PC-9 (cell line): Measurements from ENCODE around the gene KIF22. TPM values are rescaled to one million over a fixed set of nuclear protein-coding genes. Genes with fewer than 3 reads are reported as not detected.

Experiments used
- BruUV-seq: library from RNA; stranded (reverse); fragments of 400-500 nt; replicated peaks from 2 replicates; lab custom pipeline; 2021; lab: Mats Ljungman, UMichigan
- CTCF ChIA-PET: fragments of 300-600 bp; sonication (Branson Sonifier 250); formaldehyde crosslinking; loops from one replicate; lab custom pipeline; 2022; ENCODE audit warnings: antibody characterized with exemption; lab: Charles Lee
- POLR2A ChIA-PET: fragments of 300-600 bp; sonication (Branson Sonifier 250); formaldehyde crosslinking; loops from one replicate; lab custom pipeline; 2022; ENCODE audit warnings: antibody characterized with exemption; ENCODE audit not compliant: unreplicated experiment; lab: Charles Lee
- DNase-seq, 2 experiments: peaks; one replicate each; pipeline versions ENCODE4 v3.0.0 to v3.0.0-alpha.2; 2015 to 2022; ENCODE audit warnings: mixed read lengths in 1 of 2
- H2AFZ ChIP-seq: fragments of 200-600 bp; sonication (generic); 2 replicates; pipeline ENCODE4 v1.8.1; 2017; ENCODE audit warnings: antibody characterized with exemption
- H3F3A ChIP-seq: fragments of 200-600 bp; sonication (generic); 2 replicates; pipeline ENCODE4 v1.8.1; 2017; ENCODE audit warnings: antibody characterized with exemption, mild to moderate bottlenecking, low read depth; ENCODE audit not compliant: insufficient read depth
- H3K27ac ChIP-seq: fragments of 200-600 bp; sonication (generic); 2 replicates; pipeline ENCODE4 v1.6.1; 2016; ENCODE audit warnings: mixed run types
- H3K27me3 ChIP-seq: fragments of 200-600 bp; sonication (generic); 2 replicates; pipeline ENCODE4 v1.6.1; 2016; ENCODE audit warnings: low read depth, mixed run types; ENCODE audit not compliant: insufficient read depth
- H3K36me3 ChIP-seq: fragments of 200-600 bp; sonication (generic); 2 replicates; pipeline ENCODE4 v1.6.1; 2016; ENCODE audit warnings: low read depth, mixed run types
- H3K4me1 ChIP-seq: fragments of 200-600 bp; sonication (generic); replicated peaks from 2 replicates; pipeline ENCODE4 v1.6.1; 2016; ENCODE audit warnings: mixed run types; ENCODE audit not compliant: insufficient read depth
- H3K4me2 ChIP-seq: fragments of 200-600 bp; sonication (generic); 2 replicates; pipeline ENCODE4 v1.6.1; 2017; ENCODE audit warnings: mixed run types
- H3K4me3 ChIP-seq: fragments of 200-600 bp; sonication (generic); 2 replicates; pipeline ENCODE4 v1.6.1; 2016; ENCODE audit warnings: mixed run types
- H3K79me2 ChIP-seq: fragments of 200-600 bp; sonication (generic); 2 replicates; pipeline ENCODE4 v1.6.1; 2017; ENCODE audit warnings: low read depth, mixed run types
- H3K9me2 ChIP-seq: fragments of 200-600 bp; sonication (generic); 2 replicates; pipeline ENCODE4 v1.8.1; 2017; ENCODE audit warnings: mild to moderate bottlenecking; ENCODE audit not compliant: insufficient read depth
- H3K9me3 ChIP-seq: fragments of 200-600 bp; sonication (generic); 2 replicates; pipeline ENCODE4 v1.8.1; 2016; ENCODE audit warnings: low read depth; ENCODE audit not compliant: insufficient read depth
- H4K20me1 ChIP-seq: fragments of 200-600 bp; sonication (generic); 2 replicates; pipeline ENCODE4 v1.8.1; 2017; ENCODE audit not compliant: insufficient read depth
- CTCF ChIP-seq: fragments of 200-600 bp; sonication (generic); conservative IDR thresholded peaks from 2 replicates; pipeline ENCODE4 v1.6.1; 2017; ENCODE audit warnings: mixed run types, antibody characterized with exemption, mild to moderate bottlenecking, moderate library complexity
- EZH2 ChIP-seq: fragments of 200-600 bp; sonication (generic); IDR thresholded peaks from 2 replicates; pipeline ENCODE4 v1.8.0; 2017; ENCODE audit warnings: antibody characterized with exemption, low read depth
- intact Hi-C: fragments of 100-400 bp; cut with micrococcal nuclease; formaldehyde crosslinking; loops from one replicate; pipeline ENCODE4 v1.10.0; 2022; ENCODE audit not compliant: unreplicated experiment
- total RNA-seq: library from RNA; stranded (reverse); gene quantifications from 2 replicates; pipeline ENCODE4 v1.2.3, GENCODE V29; 2021

The KIF22 gene
- total RNA-seq, 1 experiment from 2014 or later: 179 TPM

DNA sequence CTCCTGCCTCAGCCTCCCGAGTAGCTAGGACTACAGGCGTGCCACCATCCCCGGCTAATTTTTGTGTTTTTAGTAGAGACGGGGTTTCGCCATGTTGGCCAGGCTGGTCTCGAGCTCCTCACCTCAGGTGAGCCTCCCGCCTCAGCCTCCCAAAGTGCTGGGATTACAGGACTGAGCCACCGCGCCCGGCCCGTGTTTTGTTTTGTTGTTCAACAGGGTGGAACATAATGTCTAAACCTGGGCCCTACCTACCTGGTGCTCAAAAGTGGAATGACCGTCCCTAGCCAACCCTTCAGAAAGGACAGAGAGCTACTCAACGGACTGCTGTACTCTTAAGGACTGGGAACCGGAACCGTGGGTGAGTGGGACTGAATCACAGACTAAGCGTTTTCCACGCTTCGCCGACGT is 772 bp upstream of the KIF22 start:
- peaks cover 42% of the 10 kb centered on the region for H3K79me2 ChIP-seq
- TSS peak; percentile 90 for BruUV-seq
- H3K9me3 ChIP-seq: no peaks in the 10 kb centered on the region
- no peaks in the 10 kb centered on the region for H3K27me3 ChIP-seq
- DNase-seq: peak in 1 of 2 experiments; percentile 27
- peak overlapping the region; percentile 98 for H2AFZ ChIP-seq
- H3K4me1 ChIP-seq: peaks cover 19% of the 10 kb centered on the region
- intact Hi-C loops: loop anchor here (1.0 kb wide), 3 partner anchors 16 to 89 kb away; no protein-coding TSS in a partner anchor
- no peak for TF ChIP-seq EZH2
- TF ChIP-seq CTCF: no peak
- no peaks in the 10 kb centered on the region for H3K9me2 ChIP-seq
- 0 out of 2 replicates have a peak, but pooled peaks cover 9% of the 10 kb centered on the region for H4K20me1 ChIP-seq
- peaks cover 10% of the 10 kb centered on the region for H3F3A ChIP-seq
- CTCF ChIA-PET: interaction anchor here (0.6 to 1.6 kb wide), 3 partner anchors 26 to 60 kb away, joined by 3 to 7 read pairs (median 4); partner anchors contain the start of gene PAGR1
- H3K27ac ChIP-seq: no peak overlapping the region
- no peaks in the 10 kb centered on the region for H3K36me3 ChIP-seq
- peak overlapping the region; percentile 94 for H3K4me3 ChIP-seq
- peak overlapping the region; percentile 94 for H3K4me2 ChIP-seq
- POLR2A ChIA-PET: interaction anchor here (0.5 to 1.5 kb wide), 5 partner anchors 15 to 197 kb away, joined by 3 to 18 read pairs (median 4); partner anchors contain the start of gene PRRT2

GRCh38 chr16:29790949-29791844 is 646 bp downstream of the KIF22 start:
- Histone ChIP-seq H3F3A (peaks cover 10% of the 10 kb centered on the region), H2AFZ (peak overlapping the region; percentile 96), H3K9me3 (no peaks in the 10 kb centered on the region), H3K79me2 (peaks cover 55% of the 10 kb centered on the region), H4K20me1 (0 out of 2 replicates have a peak, but pooled peaks cover 9% of the 10 kb centered on the region), H3K9me2 (no peaks in the 10 kb centered on the region), H3K4me3 (peak overlapping the region; percentile 94), H3K27ac (0 out of 2 replicates have a peak overlapping the region, but pooled peaks have one; percentile 10), H3K4me2 (peak overlapping the region; percentile 94), H3K4me1 (peaks cover 17% of the 10 kb centered on the region), H3K27me3 (no peaks in the 10 kb centered on the region), H3K36me3 (peaks cover under 1% of the 10 kb centered on the region; the same call in 1 of the 2 replicates)
- TF ChIP-seq CTCF (no peak), EZH2 (no peak)
- intact Hi-C loops: loop anchor here (1.0 kb wide), 3 partner anchors 14 to 91 kb away; no protein-coding TSS in a partner anchor
- CTCF ChIA-PET: interaction anchor here (0.7 to 1.6 kb wide), 3 partner anchors 25 to 62 kb away, joined by 3 to 7 read pairs (median 4); partner anchors contain the start of gene PAGR1
- no peak for DNase-seq
- POLR2A ChIA-PET: interaction anchor here (0.6 to 0.8 kb wide), 4 partner anchors 10 to 196 kb away, joined by 4 to 6 read pairs (median 4); no protein-coding TSS in a partner anchor
- TSS peak; percentile 57 for BruUV-seq
